SIG-M5 treated with dmso at 0.1 percent for 504 hours (cell line): ENCODE measurements around the gene POU2F1.
"Not testable (repeated sequence)": the region's sequence is repeated elsewhere in the genome, so short reads cannot be mapped to it uniquely, and the experiment has no call there.

ENCODE experiments used
- DNase-seq: peaks from one replicate; lab custom pipeline; 2025; ENCODE audit not compliant: unreplicated experiment; lab: John Stamatoyannopoulos, UW

Gene POU2F1

GRCh38 chr1:167230437-167230836, 9.8 kb downstream of the POU2F1 start:
- DNase-seq: no peak

GRCh38 chr1:167231873-167232450, 11.3 kb downstream of the POU2F1 start:
- DNase-seq: no peak

DNA sequence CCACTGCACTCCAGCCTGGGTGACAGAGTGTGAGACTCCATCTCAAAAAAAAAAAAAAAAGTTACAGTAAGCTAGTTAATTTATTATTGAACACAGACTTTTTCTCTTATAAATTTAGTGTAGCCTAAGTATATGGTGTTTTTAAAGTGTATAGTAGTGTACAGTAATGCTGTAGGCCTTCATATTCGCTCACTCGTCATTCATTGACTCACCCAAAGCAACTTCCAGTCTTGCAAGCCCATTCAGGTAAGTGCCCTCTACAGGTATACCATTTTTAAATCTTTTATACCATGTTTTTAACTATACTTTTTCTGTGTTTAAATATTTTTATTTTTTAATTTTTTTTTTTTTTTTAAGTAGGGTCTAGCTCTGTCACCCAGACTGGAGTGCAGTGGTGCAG, 12.1 kb downstream of the POU2F1 start:
- no peak for DNase-seq

GRCh38 chr1:167233373-167233772, 12.7 kb downstream of the POU2F1 start:
- no peak for DNase-seq

GRCh38 chr1:167237000-167237399, 16.3 kb downstream of the POU2F1 start:
- DNase-seq: no peak

GRCh38 chr1:167238713-167239112, 18.0 kb downstream of the POU2F1 start:
- DNase-seq: no peak

- no peak for DNase-seq
These were observed 18.6 kb downstream of the POU2F1 start for GRCh38 chr1:167239257-167239656.

GRCh38 chr1:167244244-167244643, 23.6 kb downstream of the POU2F1 start:
- DNase-seq: peak; percentile 14

GRCh38 chr1:167245168-167245567, 24.5 kb downstream of the POU2F1 start:
- not testable (repeated sequence) for DNase-seq

DNA sequence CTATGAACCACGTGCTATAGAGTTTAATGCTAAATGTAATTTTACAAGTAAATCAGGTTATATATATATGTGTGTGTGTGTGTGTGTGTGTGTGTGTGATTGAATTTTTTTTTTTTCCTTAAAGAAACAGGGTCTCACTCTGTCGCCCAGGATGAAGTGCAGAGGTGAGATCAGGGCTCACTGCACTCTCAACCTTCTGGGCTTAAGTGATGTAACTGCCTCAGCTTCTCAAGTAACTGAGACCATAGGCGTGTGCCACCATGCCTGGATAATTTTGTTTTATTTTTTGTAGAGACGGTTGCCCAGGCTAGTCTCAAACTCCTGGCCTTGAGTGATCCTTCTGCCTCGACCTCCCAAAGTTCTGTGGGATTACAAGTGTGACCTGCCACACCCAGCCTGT, 26.3 kb downstream of the POU2F1 start:
- DNase-seq: no peak

GRCh38 chr1:167247754-167248153, 27.1 kb downstream of the POU2F1 start:
- DNase-seq: no peak

- DNase-seq: no peak
These were observed 28.3 kb downstream of the POU2F1 start for GRCh38 chr1:167248707-167249642.

DNA sequence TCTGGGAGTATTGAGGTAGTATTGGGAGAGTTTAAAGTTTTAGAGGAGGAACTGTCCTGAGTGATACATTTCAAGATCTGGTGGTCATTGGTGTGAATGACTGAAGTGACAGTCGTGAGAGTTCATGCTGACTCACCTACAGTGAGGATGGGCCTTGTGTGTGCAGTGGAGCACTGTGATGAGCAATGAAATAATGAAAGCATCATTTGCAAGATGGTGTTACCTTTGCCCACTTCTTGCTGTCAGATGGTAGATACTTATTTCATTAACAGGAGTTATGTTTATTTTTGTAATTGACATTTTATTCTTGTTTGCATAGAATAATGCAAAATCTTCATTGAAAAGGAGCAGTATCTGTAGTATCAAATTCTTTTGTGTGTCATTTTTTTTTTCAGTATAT, 29.0 kb downstream of the POU2F1 start:
- no peak for DNase-seq

DNA sequence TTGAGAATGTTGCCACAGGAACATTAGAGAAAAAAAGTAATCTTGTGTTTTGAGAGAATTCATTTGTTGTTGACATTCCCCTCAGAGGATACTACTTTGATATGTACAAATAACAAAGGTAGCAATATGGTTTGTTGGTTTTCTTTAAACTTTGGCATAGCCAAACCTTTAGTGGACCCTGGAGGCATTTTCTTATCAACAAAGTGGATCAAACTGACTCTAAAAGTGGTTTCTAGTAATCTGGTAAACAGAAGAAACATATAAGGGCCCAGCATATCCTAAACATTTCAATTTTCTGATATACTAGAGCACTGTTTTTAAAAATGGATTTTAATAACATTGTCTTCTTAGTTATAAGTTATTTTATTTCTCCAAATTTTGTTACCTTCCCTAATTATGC, 29.8 kb downstream of the POU2F1 start:
- no peak for DNase-seq

GRCh38 chr1:167251472-167251871, 30.8 kb downstream of the POU2F1 start:
- DNase-seq: no peak

GRCh38 chr1:167252986-167253385, 32.3 kb downstream of the POU2F1 start:
- DNase-seq: no peak

DNA sequence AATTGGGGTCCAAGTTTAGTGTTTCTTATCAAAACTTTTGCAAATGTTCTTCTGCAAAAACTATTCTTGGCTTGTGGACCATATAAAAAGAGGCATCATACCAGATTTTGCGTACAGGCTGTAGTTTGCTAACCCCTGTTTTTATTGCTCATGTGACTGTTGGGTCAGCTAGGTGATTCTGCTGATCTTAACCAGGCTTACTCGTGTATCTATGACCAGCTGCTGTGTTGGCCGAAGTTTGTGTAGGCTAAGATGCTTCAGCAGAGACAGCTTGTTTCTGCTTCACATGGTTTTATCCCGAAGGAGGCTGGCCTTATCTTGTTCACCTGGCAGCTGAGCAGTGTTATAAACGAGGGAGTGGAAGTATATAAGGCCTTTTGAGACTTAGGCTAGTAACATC, 38.2 kb downstream of the POU2F1 start:
- no peak for DNase-seq

DNA sequence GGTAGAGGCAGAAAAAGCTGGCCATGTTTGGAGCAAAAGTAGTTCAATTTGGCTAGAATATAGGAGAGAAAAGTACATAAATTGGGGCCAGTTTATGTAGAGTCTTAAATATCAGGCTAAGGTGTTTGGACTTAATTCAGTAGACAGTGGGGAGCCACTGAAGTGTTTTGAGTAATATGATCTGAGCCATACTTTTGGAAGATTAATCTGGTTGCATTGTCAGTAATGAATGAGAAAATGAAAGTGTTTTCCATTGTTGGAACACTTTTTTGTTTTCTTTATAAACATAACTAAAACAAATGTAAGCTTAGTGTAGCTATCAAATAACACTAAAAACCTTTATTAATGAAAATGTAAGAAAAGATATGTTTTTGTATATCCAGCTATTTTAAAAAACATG, 42.1 kb downstream of the POU2F1 start:
- DNase-seq: no peak

- DNase-seq: no peak
These were observed 42.7 kb downstream of the POU2F1 start for GRCh38 chr1:167263344-167263743.

- peak; percentile 28 for DNase-seq
These were observed 43.3 kb downstream of the POU2F1 start for GRCh38 chr1:167263819-167264464.

DNA sequence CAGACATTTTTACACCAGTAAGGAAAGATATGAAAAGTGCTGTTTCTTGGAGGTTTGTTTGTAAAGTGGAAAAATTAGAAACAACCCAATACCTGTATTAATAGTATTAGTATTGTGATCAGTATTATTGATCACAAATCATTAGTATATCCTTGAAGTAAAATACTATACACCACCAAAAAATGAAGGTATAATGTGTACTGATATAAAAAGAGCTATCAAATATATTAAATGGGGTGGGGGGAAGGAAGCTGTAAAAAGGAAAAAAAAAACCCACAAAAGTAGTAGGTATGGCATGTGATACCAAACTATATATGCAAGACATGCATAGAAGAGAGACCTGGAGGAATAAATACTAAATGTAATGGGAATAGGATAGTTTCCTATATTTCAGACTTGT, 46.3 kb downstream of the POU2F1 start:
- DNase-seq: no peak

GRCh38 chr1:167268347-167268787, 47.7 kb downstream of the POU2F1 start:
- DNase-seq: no peak
